IPS-20b (cell line): ENCODE measurements around the gene TRIM31.
"Not testable (repeated sequence)": the region's sequence is repeated elsewhere in the genome, so short reads cannot be mapped to it uniquely, and the experiment has no call there.

ENCODE experiments used
- H3K27ac ChIP-seq: one replicate; pipeline ENCODE4 v1.5.1; 2013; ENCODE audit warnings: low read length
- H3K27me3 ChIP-seq: 2 replicates; pipeline ENCODE4 v1.6.1; 2013; ENCODE audit warnings: mild to moderate bottlenecking, low read length, inconsistent platforms; ENCODE audit not compliant: insufficient read depth
- H3K36me3 ChIP-seq: 2 replicates; pipeline ENCODE4 v1.6.1; 2013; ENCODE audit warnings: low read depth, mild to moderate bottlenecking, inconsistent platforms, low read length, moderate library complexity; ENCODE audit not compliant: insufficient read depth
- H3K4me1 ChIP-seq: 2 replicates; pipeline ENCODE4 v1.6.1; 2013; ENCODE audit warnings: mild to moderate bottlenecking, control low read depth, inconsistent platforms, low read length, moderate library complexity; ENCODE audit not compliant: insufficient read depth
- H3K4me3 ChIP-seq: 2 replicates; pipeline ENCODE4 v1.5.1; 2013; ENCODE audit warnings: mild to moderate bottlenecking, low read length, inconsistent platforms
- H3K9ac ChIP-seq: 2 replicates; pipeline ENCODE4 v1.6.1; 2013; ENCODE audit warnings: low read depth, mild to moderate bottlenecking, inconsistent platforms, low read length, moderate library complexity
- H3K9me3 ChIP-seq: 2 replicates; pipeline ENCODE4 v1.6.1; 2013; ENCODE audit warnings: mild to moderate bottlenecking, low read depth, low read length, inconsistent platforms; ENCODE audit not compliant: insufficient read depth

The TRIM31 gene

GRCh38 chr6:30143780-30144179 is 30.9 kb upstream of the TRIM31 start:
- no peaks in the 10 kb centered on the region for H3K27me3 ChIP-seq
- H3K9ac ChIP-seq = no peak overlapping the region
- no peak overlapping the region for H3K4me3 ChIP-seq
- no peaks in the 10 kb centered on the region for H3K9me3 ChIP-seq
- peaks cover 5% of the 10 kb centered on the region; the same call in 1 of the 2 replicates for H3K4me1 ChIP-seq
- no peaks in the 10 kb centered on the region for H3K36me3 ChIP-seq
- no peak overlapping the region for H3K27ac ChIP-seq

- Histone ChIP-seq H3K4me1 (peaks cover 5% of the 10 kb centered on the region; the same call in 1 of the 2 replicates), H3K36me3 (no peaks in the 10 kb centered on the region), H3K9me3 (no peaks in the 10 kb centered on the region), H3K9ac (no peak overlapping the region), H3K4me3 (no peak overlapping the region), H3K27me3 (no peaks in the 10 kb centered on the region), H3K27ac (no peak overlapping the region)
These were observed 29.8 kb upstream of the TRIM31 start for GRCh38 chr6:30142665-30143064.

- not testable (repeated sequence) for H3K9ac ChIP-seq, H3K9me3 ChIP-seq, H3K4me1 ChIP-seq, H3K4me3 ChIP-seq, H3K27ac ChIP-seq, H3K36me3 ChIP-seq, H3K27me3 ChIP-seq
These were observed 27.4 kb upstream of the TRIM31 start for GRCh38 chr6:30140240-30140639.

- no peak overlapping the region for H3K9ac ChIP-seq
- no peaks in the 10 kb centered on the region for H3K36me3 ChIP-seq
- peaks cover 7% of the 10 kb centered on the region; the same call in 1 of the 2 replicates for H3K27me3 ChIP-seq
- no peaks in the 10 kb centered on the region for H3K4me1 ChIP-seq
- no peak overlapping the region for H3K27ac ChIP-seq
- no peak overlapping the region for H3K4me3 ChIP-seq
- no peaks in the 10 kb centered on the region for H3K9me3 ChIP-seq
These were observed 23.8 kb upstream of the TRIM31 start for GRCh38 chr6:30136570-30137286.

- H3K9ac ChIP-seq = no peak within 1 kb of the TSS
- no peak within 1 kb of the TSS for H3K4me3 ChIP-seq
- H3K36me3 ChIP-seq = no peaks in the 10 kb centered on the region
- no peaks in the 10 kb centered on the region for H3K9me3 ChIP-seq
- H3K27me3 ChIP-seq = peaks cover 16% of the 10 kb centered on the region
- H3K27ac ChIP-seq = no peak within 1 kb of the TSS
- no peaks in the 10 kb centered on the region for H3K4me1 ChIP-seq
These were observed 22.9 kb upstream of the TRIM31 start, which contains the start of gene TRIM40 for GRCh38 chr6:30135757-30136156. TSS of gene TRIM40 (plus strand) at chr6:30136140. CDS start at chr6:30137037, 897 bp downstream.

GRCh38 chr6:30135147-30135546 is 22.3 kb upstream of the TRIM31 start:
- Histone ChIP-seq H3K27ac (no peak overlapping the region), H3K27me3 (peaks cover 22% of the 10 kb centered on the region), H3K4me1 (no peaks in the 10 kb centered on the region), H3K36me3 (no peaks in the 10 kb centered on the region), H3K9me3 (no peaks in the 10 kb centered on the region), H3K4me3 (no peak overlapping the region), H3K9ac (no peak overlapping the region)

- Histone ChIP-seq H3K4me1 (no peaks in the 10 kb centered on the region), H3K9me3 (no peaks in the 10 kb centered on the region), H3K36me3 (no peaks in the 10 kb centered on the region), H3K4me3 (no peak overlapping the region), H3K9ac (no peak overlapping the region), H3K27me3 (peaks cover 53% of the 10 kb centered on the region), H3K27ac (no peak overlapping the region)
These were observed 19.1 kb upstream of the TRIM31 start for GRCh38 chr6:30131947-30132497.

- Histone ChIP-seq H3K27me3 (peaks cover 62% of the 10 kb centered on the region), H3K27ac (no peak overlapping the region), H3K9ac (no peak overlapping the region)
These were observed 18.3 kb upstream of the TRIM31 start for GRCh38 chr6:30130887-30131862.

GRCh38 chr6:30130179-30130679 is 17.3 kb upstream of the TRIM31 start:
- Histone ChIP-seq H3K9ac (no peak overlapping the region), H3K4me1 (no peaks in the 10 kb centered on the region), H3K27ac (no peak overlapping the region), H3K4me3 (no peak overlapping the region), H3K36me3 (no peaks in the 10 kb centered on the region), H3K9me3 (no peaks in the 10 kb centered on the region), H3K27me3 (peaks cover 71% of the 10 kb centered on the region)

More at GRCh38 chr6:30130887-30131862, 18.3 kb upstream of the TRIM31 start:
- Histone ChIP-seq H3K36me3 (no peaks in the 10 kb centered on the region), H3K4me3 (no peak overlapping the region), H3K4me1 (no peaks in the 10 kb centered on the region), H3K9me3 (no peaks in the 10 kb centered on the region)

- Histone ChIP-seq H3K27me3 (peaks cover 76% of the 10 kb centered on the region), H3K36me3 (no peaks in the 10 kb centered on the region), H3K27ac (no peak overlapping the region), H3K4me3 (no peak overlapping the region), H3K9me3 (no peaks in the 10 kb centered on the region), H3K4me1 (no peaks in the 10 kb centered on the region), H3K9ac (no peak overlapping the region)
These were observed 16.6 kb upstream of the TRIM31 start for GRCh38 chr6:30129265-30130178.
